HG03108 (cell line): Measurements from ENCODE around the gene SUDS3.
A peak's percentile ranks its signal among the peaks of the same experiment; 100 is the strongest.
"Not testable (repeated sequence)": the region's sequence is repeated elsewhere in the genome, so short reads cannot be mapped to it uniquely, and the experiment has no call there.

Experiments
- ATAC-seq: cut with Tn5 transposase; IDR thresholded peaks from one replicate; pipeline ENCODE4 v1.9.1; 2021; ENCODE audit warnings: moderate library complexity; ENCODE audit not compliant: unreplicated experiment

The SUDS3 gene, protein sequence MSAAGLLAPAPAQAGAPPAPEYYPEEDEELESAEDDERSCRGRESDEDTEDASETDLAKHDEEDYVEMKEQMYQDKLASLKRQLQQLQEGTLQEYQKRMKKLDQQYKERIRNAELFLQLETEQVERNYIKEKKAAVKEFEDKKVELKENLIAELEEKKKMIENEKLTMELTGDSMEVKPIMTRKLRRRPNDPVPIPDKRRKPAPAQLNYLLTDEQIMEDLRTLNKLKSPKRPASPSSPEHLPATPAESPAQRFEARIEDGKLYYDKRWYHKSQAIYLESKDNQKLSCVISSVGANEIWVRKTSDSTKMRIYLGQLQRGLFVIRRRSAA

DNA sequence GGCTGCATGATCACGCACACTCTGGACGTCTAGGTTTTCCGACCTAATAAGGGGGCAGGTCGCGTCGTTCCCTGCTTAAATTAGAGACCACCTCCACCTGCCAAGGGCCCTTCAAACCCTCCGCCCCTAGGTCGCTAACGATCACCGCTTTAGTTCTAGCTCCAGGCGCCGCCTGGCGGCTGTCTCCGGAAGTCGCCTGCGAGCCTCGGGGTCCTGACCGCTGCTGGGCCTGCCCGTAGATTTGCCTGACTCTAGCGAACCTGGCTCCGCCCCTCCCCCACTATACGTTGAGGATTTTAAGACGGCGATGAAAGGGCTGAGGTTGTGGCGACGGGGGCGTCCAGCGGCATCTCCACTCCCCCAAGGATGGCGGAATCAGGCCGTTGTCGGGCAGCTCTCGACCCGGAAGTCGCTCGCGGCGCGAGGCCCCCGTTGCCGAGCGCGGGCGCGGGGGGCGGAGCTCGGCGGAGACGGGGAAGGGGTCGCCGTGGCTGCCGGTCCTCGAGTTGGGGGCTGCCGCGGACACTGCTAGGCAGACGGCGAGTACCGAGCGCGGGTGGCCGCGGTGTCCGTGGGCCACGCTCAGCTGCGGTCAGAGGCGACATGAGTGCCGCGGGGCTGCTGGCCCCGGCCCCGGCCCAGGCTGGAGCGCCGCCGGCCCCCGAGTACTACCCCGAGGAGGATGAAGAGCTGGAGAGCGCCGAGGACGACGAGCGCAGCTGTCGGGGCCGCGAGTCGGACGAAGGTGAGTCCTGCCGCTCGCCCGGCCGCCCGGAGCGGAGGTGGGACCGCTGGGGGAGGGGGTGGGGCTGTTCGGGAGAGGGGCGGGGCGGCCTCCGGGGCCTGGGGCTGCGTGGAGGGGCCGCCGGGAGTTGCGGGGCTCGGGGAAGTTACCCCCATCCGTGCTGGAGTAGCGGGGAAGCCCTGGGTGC, at the start of gene SUDS3:
Gene SUDS3, plus strand, starts transcription at position 467 of the 932 bp plus-strand sequence. Its CDS starts 137 bp downstream, at position 604.
- no peak for ATAC-seq

DNA sequence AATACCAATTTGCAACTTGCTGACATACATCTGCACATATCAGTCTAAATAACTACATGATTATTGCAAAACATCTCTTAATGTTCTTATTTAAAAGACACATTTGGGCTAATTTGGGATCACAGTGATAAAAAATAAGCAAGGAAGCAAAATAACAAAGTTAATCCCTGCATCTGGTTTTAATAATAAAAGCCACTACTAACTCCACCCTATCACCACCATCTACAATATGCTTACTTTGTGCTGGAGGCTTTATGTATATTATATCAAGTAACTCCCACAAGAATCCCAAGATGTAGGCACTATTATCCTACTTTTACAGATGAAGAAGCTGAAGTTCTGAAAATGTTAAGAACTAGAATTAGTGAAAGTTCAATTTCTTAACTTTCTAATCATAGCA, 49.4 kb upstream of the SUDS3 start:
- ATAC-seq, result no peak

DNA sequence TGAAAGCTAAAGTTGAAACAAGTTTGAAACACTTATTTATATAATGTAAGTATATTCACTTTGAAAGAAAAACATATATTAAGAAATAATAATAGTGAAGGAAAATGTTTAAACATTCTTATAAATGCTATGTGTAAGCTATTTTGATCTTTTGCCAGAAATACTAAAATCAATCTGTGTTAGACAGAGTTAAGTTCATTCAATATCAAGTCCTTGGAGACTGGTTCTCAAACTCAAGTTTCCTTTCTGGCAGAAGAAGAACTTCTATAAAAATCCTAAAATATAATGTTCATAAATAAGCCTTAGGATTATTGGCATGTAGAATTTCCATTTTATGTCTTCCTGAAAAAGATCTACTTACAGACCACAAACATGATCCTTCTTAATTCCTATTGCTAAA, 49.0 kb upstream of the SUDS3 start:
- ATAC-seq, result no peak

DNA sequence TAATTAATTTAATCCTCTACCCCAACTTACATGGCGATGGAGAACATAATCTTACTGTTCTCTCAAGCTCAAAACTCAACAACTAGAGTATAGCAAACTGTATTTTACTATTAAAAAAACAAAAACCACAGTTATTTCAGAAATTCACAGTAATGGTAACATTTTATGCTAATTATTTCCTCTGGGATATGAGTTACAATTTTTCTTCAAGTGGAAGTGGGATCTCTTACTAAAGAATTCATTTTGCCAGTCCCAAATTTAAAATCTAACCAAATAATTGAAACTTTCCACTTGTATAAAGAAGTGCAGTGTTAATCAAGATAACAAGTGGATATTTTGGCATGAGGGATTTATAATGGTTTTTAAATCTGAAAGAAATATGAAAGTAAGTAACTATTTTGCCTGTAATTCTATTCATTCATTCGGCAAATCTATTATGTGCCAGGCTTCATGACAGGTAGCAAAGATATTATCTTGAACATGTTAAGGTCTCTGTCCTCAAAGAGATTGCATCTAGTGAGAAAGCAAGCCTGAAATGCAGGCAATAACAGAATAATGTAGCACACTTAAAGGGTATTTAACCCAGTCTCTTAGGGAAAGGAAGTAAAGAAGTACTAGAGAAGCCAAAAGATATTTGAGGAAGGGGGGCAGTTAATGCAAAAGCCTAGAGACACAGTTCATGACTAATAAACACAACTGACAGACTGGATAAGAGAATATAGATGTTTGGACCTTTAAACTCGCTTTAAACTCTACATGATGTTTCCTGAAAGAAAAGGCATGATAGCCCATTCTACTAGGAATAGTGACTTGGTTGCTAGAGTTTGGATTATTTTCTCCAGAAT, 47.6 kb upstream of the SUDS3 start:
- ATAC-seq, result no peak

DNA sequence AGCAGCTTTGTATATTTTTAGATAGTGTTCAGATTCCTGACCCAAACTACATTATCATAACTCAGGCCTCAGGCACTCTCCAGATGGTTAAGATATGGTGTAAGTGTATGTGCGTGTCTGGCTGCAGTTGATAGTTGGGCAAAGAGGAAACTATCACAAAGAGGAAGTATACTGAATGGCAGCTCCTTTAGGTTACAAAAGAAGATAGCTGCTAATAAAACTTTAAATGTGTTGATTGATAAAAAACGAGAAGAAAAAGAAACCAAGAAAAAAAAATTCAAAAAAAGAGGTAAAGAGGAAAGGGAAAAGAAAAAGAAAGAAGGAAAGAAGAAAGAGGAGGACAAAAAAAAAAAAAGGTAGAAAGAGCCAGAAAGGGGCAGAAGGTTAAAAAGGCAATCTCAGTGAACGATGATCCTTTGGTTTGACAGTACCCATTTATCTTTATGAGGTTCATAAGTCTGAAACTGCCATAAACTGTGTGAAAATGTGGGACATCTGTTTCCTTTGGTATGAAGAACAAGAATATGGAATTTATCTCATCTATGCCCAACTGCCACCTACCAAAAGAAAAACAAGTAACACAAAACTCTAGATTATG, 45.8 kb upstream of the SUDS3 start:
- peak; percentile 70 for ATAC-seq

DNA sequence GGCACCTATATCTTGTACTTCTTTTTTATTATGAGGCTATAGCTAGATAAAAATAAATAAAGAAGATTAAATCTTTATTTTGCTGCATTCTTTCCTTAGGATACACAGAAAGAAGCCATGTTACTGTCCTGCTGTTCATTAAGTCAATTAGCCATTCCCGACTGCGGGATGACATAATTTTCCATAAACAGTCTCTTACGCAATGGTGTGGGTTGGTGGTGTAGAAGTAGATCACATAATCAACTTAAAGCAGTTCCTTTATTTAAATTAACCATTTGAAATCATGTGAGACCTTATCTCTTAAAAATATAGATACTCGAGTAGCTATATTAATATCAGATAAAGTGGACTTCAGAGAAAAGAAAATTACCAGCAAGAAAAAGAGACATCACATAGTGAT, 43.8 kb upstream of the SUDS3 start:
- ATAC-seq, result no peak

DNA sequence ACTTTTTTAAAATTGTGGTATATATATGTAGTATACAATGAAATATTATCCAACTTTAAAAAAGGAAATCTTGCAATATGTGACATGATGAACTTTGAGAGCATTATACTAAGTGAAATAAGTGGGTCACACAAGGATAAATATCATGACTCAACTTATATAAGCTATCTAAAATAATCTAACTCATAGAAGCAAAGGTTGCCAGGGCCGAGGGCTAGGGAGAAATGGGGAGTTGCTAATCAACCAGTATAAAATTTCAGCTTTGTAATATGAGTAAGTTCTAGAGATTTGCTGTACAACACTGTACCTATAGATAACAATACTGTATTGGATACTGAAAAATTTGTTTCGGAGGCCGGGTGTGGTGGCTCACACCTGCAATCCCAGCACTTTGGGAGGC, 42.1 kb upstream of the SUDS3 start:
- no peak for ATAC-seq

DNA sequence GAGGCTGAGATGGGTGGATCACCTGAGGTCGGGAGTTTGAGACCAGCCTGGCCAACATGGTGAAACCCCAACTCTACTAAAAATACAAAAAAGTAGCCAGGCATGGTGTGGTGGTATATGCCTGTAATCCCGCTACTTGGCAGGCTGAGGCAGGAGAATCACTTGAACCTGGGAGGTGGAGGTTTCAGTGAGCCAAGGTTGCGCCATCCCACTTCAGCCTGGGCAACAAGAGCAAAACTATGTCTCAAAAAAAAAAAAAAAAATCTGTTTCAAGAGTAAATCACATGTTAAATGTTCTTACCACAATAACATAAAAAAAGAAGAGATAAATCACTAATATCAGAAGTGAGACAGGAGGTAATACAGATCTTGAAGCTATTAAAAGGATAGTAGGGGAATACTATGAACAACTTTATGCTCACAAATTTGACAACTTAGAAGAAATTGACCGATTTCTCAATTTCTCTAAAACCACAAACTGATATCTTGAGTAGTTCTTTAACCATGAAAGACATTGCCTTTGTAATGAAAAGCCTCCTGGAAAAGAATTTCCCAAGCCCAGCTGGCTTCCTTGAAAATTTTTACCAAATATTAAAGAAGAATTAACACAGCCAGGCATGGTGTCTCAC, 41.3 kb upstream of the SUDS3 start:
- no peak for ATAC-seq

DNA sequence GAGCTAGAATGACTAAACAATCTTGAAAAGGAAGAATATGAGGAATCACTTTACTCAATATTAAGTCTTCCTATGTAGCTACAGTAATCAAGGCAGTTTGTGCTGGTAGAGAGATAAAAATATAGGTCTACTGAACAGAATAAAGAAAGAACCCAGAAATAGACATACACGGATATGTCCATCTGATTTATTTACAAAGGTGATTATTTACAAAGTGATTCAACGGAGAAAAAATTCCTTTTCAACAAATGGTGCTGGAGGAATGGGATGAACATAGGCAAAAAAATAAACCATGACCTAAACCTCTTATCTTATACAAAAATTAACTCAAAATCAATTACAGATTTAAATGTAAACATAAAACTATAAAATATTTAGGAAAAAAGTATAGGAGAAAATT, 40.2 kb upstream of the SUDS3 start:
- ATAC-seq, result no peak

DNA sequence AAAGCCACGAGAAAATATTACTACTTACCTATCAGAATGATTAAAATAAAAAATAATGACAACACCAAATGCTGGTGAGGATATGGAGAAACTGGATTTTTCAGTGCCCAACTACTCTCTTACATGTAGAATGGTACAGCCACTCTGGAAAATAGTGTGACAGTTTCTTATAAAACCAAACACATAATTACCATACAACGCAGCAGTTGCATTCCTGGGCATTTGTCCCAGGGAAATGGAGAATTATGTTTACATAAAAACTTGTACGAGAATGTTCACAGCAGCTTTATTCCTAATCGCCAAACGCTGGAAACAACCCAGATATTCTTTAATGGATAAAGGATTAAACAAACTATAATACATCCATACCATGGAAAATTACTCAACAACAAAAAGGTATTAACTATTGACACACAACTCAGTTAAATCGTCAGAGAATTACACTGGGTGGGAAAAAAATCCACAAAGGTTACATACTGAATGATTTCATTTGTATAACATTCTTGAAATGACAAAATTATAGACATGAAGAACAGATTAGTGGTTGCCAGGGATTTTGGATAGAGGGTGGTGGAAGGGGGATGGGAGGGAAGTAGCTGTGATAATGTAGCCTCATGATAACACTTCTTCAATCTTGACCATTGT, 39.0 kb upstream of the SUDS3 start:
- ATAC-seq, result no peak

DNA sequence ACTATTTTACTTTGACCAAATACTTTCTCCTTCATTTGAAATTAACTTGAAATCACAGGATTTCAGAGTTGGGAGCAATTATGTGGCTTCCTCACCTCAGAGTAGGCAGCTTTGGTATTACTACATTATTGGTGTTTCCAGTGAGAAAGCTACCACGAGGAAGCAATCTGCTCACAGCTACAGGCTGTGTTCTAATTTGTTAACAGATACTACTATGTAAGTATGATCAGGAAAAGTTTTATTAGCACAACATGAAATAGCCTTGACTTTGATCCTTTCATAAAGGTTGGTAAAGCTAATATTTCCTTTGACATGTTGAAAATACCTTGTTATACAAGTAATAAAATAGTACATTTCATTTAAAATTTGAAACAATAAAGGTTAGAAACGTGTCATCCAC, 34.3 kb upstream of the SUDS3 start:
- no peak for ATAC-seq

DNA sequence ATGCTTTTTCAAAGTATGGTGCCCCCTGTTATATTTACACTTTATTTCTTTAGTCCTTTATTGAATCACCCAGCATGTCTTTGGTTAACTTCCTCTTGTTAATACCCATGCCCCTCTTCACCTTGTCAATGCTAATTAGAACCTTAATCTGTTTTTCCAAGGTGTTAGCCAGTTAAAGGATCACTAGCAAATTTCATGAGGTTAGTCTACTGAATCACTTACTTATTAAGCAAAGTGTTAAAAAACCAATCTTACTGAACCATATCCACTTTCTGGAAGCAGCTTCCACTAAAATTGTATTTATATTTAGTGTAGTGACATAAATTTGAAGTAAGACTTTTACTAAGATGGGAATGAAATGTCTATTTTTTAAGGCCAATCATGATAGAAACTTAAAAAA, 31.5 kb upstream of the SUDS3 start:
- no peak for ATAC-seq

DNA sequence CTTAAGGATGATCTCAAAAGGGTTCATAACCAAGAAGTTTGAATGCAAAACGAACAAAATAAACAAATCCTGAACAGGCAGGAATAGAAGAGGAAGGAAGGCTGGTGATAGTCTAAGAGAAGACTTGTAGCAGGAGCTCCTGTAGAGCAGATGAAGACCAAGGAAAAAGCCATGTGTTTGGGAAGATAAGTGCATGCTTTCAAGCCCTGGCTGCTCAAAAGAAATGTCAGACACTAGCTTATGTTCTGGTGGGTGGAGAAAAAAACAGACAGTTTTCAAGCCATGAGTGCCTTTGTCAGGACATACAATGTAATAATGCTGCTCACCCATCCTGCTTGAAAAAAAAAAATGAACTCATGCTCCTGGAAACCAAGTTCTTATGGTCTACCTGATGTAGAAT, 31.0 kb upstream of the SUDS3 start:
- no peak for ATAC-seq

DNA sequence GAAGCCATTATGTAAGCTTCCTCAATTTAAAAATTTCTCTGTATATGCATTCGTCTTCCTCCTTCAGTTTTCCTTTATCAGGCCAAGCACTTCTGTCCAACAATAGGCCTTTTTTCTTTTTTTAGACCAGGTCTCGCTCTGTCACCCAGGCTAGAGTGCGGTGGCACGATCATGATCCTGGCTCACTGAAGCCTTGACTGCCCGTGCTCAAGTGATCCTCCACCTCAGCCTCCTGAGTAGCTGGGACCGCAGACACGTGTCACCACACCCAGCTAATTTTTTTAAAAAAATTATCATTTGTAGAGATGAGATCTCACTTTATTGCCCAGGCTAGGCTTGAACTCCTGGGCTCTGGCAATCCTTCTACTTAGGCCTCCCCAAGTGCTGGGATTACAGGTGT, 29.5 kb upstream of the SUDS3 start:
- ATAC-seq, result peak; percentile 75

DNA sequence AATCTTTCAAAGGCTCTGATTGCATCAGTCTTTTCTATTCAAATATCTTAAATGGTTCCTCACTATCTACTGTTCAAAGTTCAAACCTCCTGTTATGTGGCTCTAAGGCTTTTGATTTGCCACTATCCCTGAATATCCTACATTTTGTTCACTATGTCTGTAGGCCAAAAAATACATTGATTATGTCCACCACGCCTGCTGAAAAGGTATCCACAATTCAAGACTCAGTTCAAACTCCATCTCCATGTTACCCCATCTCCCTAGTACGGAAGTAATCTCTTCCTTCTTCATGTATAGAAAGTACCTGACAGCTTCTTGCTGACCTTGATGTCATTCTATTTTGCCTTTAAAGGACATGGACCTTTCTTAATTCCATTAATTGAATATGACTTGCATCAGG, 28.4 kb upstream of the SUDS3 start:
- no peak for ATAC-seq

DNA sequence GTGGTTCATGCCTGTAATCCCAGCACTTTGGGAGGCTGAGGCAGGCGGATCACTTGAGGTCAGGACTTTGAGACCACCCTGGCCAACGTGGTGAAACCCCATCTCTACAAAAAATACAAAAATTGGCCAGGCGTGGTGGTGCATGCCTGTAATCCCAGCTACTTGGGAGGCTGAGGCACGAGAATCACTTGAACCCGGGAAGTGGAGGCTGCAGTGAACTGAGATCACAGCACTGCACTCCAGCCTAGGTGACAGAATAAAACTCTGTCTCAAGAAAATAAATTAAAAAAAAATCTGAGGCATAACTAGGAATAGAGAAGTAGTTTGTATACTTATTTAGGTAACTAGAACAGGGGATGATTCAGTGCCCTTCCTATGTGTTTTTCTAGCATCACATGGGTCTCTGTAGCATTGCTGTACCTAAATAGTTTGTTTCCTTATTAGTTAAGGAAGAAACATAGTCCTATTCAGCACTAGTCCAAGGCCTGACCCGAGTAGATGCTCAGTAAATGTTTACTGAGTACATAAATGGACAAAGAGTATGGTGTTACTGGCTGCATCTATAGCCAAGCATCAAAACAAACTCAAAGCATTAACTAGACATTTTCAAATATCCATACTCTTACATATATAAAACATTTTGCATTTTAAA, 25.3 kb upstream of the SUDS3 start:
- ATAC-seq, result no peak

DNA sequence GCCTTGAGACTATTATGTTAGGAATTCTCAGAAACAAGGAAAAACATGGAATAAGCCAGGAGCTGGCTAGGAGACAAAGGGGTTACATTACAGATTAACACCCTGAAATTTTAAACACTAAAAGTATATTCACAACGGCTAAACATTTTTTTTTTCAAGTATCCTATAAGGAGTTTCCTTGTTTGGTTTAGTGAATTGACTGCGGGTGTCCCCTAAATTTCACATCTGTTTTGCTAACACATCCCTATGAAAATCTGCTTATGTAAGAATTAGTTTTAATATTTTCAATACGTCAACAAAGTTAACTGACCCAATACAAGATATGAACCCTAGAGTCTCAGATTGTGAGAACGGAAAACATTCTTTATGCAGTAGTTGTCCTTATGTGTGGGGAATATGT, 22.6 kb upstream of the SUDS3 start:
- ATAC-seq, result no peak

DNA sequence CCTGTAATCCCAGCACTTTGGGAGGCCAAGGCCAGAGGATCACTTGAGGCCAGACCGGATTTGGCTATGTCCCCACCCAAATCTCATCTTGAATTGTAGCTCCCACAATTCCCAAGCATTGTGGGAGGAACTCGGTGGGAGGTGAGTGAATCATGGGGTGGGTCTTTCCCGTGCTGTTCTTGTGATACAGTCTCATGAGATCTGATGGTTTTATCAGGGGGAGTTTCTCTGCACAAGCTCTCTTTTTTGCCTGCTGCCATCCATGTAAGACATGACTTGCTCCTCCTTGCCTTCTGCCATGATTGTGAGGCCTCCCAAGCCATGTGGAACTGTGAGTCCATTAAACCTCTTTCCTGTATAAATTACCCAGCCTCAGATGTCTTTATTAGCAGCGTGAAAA, 21.9 kb upstream of the SUDS3 start:
- ATAC-seq, result not testable (repeated sequence)

DNA sequence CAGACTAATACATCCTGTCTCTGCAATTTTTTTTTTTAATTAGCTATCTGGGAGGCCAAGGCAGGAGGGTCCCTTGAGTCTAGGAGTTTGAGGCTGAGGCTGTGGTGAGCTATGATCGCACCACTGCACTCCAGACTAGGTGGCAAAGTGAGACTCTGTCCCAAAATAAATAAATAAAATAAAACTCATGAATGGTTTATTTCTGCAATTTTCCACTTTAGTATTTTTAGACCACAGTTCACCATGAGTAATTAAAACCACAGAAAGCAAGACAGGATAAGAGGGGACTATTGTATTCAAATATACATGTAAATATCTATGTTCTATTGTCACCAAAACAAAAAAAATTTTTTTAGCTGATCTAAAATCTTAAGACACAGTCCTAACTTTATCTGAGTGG, 21.5 kb upstream of the SUDS3 start:
- ATAC-seq, result no peak
